NAMALWA (cell line): ENCODE measurements around the gene RAPGEF1.

Experiments
- DNase-seq: peaks from one replicate; pipeline ENCODE4 v3.0.0-alpha.2; 2015; ENCODE audit warnings: low spot score

Gene RAPGEF1

GRCh38 chr9:131747352-131747751 lies 7.5 kb upstream of the RAPGEF1 start:
- DNase-seq = peak; percentile 82

- DNase-seq = no peak
Measured at GRCh38 chr9:131745610-131746009, 5.7 kb upstream of the RAPGEF1 start.

GRCh38 chr9:131744720-131745201 lies 4.9 kb upstream of the RAPGEF1 start:
- no peak for DNase-seq

GRCh38 chr9:131744171-131744719 lies 4.4 kb upstream of the RAPGEF1 start:
- DNase-seq = no peak

- DNase-seq = no peak
Measured at GRCh38 chr9:131743501-131743900, 3.6 kb upstream of the RAPGEF1 start.

- no peak for DNase-seq
Measured at GRCh38 chr9:131743096-131743495, 3.2 kb upstream of the RAPGEF1 start.

GRCh38 chr9:131740898-131741297 lies 1.0 kb upstream of the RAPGEF1 start:
- DNase-seq = peak; percentile 30

GRCh38 chr9:131739133-131739958 lies 530 bp downstream of the RAPGEF1 start:
- no peak for DNase-seq

- peak; percentile 60 for DNase-seq
Measured at GRCh38 chr9:131738293-131739132, 1.4 kb downstream of the RAPGEF1 start.

- DNase-seq = no peak
Measured at GRCh38 chr9:131737426-131737825, 2.5 kb downstream of the RAPGEF1 start.

- DNase-seq = no peak
Measured at GRCh38 chr9:131736431-131736830, 3.4 kb downstream of the RAPGEF1 start.

- DNase-seq = no peak
Measured at GRCh38 chr9:131735238-131736128, 4.4 kb downstream of the RAPGEF1 start.

- DNase-seq = no peak
Measured at GRCh38 chr9:131734781-131735180, 5.1 kb downstream of the RAPGEF1 start.

GRCh38 chr9:131734165-131734610 lies 5.7 kb downstream of the RAPGEF1 start:
- DNase-seq = peak; percentile 84

- peak; percentile 79 for DNase-seq
Measured at GRCh38 chr9:131733541-131734061, 6.3 kb downstream of the RAPGEF1 start.

GRCh38 chr9:131732636-131733289 lies 7.1 kb downstream of the RAPGEF1 start:
- DNase-seq = peak; percentile 85

GRCh38 chr9:131732061-131732526 lies 7.8 kb downstream of the RAPGEF1 start:
- DNase-seq = no peak

- DNase-seq = peak; percentile 64
Measured at GRCh38 chr9:131731644-131732043, 8.2 kb downstream of the RAPGEF1 start.

- peak; percentile 39 for DNase-seq
Measured at GRCh38 chr9:131731237-131731636, 8.6 kb downstream of the RAPGEF1 start.

GRCh38 chr9:131728961-131729360 lies 10.9 kb downstream of the RAPGEF1 start:
- DNase-seq = peak; percentile 94

GRCh38 chr9:131728546-131728910 lies 11.3 kb downstream of the RAPGEF1 start:
- DNase-seq = peak; percentile 54
